ENCODE results near the gene MLIP. TPM values are rescaled to one million over a fixed set of nuclear protein-coding genes. Genes with fewer than 3 reads are reported as not detected.
"Not testable (repeated sequence)": the region's sequence is repeated elsewhere in the genome, so short reads cannot be mapped to it uniquely, and the experiment has no call there.

MLIP gene
- total RNA-seq, 1 experiment from 2014 or later, result not detected

DNA sequence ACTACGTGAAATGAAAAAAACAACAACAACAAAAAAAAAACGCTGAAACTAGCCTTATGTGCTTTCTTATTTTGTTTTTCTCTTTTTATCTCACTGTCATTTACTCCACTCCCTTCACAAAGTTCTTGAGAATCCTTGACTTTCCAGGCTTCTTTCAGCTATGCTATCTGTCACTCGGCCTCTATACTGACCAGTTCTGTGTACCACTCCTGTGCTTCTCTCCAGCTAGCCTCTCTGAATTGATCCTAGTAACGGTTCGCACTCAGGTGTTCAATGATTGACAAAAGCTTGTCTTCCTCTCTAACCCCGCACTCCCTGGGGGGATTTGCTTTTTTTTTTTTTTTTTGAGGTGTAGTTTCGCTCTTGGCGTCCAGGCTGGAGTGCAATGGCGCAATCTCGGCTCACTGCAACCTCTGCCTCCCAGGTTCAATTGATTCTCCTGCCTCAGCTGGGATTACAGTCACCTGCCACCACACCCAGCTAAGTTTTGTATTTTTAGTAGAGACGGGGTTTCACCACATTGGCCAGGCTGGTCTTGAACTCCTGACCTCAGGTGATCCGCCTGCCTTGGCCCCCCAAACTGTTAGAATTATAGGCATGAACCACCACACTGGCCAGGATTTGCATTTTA lies 31.8 kb downstream of the MLIP start:
- DNase-seq (ENCODE audit: low spot score), result no peak

DNA sequence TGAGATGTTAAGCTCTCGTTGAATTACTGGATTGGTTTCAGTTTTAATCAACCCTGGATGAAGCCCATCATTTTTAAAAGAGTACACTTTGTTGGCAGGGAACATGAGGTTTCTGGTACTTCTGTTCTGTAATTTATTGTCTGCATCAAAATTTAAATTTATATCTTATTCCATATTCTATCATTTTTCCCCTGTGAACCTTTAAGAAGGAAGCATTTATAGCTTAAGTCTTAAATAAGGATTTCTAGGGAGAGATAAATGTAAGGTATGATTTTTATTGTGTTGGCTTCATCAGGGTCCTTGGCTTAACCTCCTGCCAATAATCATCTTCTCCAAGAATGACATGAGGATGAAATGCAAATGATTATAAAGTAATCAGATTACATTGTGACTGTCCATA lies 40.6 kb downstream of the MLIP start:
- DNase-seq (ENCODE audit: low spot score), result no peak

DNA sequence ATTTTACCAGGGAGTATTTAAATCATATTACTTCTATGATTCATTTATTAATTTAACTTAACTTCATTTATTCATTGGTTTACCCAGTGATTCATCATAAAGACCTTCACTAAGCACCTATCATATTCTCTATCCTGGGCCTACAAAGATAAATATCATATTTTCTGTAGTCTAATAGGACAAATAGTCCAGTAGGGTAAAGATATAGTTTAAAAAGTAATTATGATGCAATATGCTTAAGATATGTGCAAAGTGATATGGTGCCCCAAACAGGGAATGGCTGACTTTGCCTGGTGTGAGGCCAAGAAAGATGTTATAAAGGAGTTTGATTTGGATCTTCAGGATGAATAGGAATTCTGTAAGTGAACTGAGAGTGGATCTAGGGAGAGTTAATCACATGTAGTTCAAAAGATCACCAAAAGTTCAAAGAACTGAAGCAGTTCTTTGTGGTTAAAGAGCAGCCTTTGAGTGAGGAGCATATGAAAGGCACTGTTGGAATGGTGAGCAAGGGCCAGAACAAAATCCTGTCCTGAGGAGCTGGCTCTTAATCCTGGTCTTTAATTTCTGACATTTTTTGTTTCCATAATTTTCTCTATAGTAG lies 45.5 kb downstream of the MLIP start:
- DNase-seq (ENCODE audit: low spot score), result no peak

DNA sequence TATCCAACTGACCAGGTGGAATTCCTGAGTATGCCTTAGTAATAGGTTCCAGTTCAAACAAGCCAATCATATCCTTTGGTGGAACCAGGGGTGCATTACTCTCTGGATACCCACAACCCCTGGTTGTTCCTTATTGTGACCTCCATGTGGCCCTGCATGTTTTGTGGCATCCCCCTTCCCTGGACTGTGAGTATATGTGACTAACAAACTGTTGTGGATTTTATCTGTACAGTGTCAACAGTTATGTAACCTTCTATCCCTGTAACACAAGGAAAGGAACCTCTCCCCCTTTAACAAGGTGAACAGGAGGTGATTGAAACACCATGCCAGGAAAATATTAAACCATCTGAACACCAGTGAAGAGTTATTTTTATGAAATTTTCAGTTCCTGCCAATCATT lies 46.2 kb downstream of the MLIP start:
- DNase-seq (ENCODE audit: low spot score), result no peak

DNA sequence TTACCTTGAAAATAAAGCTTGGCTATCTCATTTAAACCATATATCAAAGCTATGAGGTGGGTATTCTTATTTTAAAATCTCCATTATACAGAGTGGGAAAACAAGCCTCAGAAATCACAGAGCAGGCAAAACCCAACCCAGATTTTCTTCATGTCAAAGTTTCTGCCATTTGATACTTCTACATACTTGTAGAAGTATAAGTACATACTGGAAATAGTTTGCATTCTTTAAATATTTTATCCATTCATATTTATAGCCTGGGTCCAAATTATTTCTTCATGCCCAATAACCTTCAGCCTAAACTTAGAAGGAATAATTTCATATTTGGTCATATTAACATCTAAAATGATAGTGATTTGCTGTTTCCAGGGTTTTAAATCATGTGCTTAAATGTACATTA lies 61.8 kb downstream of the MLIP start:
- DNase-seq (ENCODE audit: low spot score), result no peak

DNA sequence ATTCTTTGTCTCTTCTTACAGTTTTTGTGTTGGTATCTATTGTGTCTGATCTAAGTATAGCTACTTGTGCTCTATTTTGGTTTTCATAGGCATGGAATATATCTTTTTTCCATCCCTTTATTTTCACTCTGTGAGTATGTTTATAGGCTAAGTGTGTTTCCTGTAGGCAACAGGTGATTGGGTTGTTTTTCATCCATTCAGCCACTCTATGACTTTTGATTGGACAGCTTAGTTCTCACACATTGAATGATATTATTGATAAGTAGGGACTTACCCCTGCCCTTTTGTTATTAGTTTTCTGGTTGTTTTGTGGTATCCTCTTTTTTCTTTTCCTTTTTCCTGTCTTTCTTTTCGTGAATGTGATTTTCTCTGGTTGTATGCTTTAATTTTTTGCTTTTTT lies 67.9 kb downstream of the MLIP start:
- DNase-seq (ENCODE audit: low spot score), result no peak

DNA sequence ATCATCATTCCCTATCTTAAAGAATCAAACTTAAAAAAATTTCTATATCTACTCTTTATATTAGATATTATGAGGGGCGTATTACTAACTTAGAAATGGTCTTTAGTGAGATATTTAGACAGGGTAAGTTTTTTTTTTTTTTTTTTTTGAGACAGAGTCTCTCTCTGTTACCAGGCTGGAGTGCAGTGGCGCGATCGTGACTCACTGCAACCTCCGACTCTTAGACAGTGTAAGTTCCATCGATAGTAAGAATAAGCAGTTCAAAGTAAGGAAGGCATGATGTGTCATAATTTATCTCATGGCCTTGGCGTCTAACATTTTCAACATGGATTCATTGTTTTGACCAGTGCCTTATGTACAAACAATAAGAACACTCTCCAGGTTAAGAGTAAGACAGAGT lies 72.4 kb downstream of the MLIP start:
- no peak for DNase-seq (ENCODE audit: low spot score)

DNA sequence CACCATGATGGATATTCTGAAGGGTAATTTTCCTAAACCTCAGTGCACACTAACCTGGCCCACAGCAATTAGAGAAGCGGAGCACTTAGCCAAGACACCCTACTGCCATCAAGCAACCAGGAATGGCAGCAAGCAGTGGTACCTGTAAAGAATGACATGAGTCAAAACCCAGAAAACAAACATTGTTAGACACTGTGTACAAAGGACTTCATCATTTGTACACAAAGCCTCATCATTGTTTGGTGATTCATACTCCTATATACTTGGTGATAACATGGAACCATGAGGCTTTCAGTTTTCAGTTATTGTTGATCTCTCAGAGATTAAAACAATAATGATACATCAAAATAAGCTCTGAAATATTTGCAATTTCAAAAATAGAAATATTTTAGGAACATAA lies 74.6 kb downstream of the MLIP start:
- no peak for DNase-seq (ENCODE audit: low spot score)

DNA sequence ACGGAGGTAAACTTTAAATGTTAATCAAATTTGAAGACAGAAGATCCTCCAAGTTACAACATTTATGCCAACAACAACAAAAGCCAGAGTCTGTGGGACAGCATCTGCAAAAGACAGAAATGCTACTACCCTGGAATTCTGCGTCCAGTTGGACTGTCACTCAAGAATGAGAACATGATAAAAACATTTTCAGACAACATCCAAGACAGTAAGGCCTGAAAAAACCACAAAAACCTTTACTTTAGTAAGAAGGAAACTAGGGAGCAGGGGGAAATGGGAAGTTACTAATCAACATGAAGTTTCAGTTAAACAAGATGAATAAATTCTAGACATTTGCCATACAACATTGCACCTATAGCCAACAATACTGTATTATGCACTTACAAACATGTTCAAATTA lies 77.6 kb downstream of the MLIP start:
- DNase-seq (ENCODE audit: low spot score), result no peak

DNA sequence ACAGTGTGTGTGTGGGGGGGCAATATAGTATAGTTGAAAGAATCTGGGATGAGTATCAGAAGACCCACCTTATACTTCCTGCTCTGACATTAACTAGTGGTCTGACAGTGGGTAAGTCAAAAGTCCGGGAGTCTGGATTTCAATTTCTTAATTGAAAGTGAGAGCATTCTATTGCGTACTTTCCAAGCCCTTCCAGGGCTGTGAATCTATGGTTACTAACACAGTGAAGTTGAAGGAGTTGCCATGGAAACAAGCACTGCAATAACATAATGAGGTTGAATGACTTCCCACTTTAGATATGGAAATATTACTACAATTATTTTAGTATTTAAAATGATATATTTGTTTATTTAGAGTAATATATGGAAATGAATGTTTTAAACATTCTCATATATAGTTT lies 80.2 kb downstream of the MLIP start:
- DNase-seq (ENCODE audit: low spot score), result peak; percentile 11

DNA sequence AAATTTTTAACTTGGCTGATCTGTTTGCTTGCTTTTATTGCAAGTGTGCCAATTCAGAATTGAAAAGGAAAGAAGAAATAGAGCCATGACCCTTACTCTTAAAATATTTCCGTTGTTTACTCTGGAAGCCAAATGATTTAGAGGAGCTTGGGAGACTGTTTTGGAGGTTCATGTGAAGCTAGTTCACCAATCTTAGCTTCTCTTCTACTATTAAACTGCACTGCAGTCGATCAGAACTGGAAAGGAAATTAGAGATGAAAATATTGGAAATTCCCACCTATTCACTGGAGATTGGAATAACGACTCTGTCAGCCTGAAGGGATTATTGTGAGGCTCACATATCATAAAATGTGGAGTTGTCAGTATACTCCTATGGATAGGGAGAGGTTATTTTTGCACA lies 81.8 kb downstream of the MLIP start:
- DNase-seq (ENCODE audit: low spot score), result no peak

DNA sequence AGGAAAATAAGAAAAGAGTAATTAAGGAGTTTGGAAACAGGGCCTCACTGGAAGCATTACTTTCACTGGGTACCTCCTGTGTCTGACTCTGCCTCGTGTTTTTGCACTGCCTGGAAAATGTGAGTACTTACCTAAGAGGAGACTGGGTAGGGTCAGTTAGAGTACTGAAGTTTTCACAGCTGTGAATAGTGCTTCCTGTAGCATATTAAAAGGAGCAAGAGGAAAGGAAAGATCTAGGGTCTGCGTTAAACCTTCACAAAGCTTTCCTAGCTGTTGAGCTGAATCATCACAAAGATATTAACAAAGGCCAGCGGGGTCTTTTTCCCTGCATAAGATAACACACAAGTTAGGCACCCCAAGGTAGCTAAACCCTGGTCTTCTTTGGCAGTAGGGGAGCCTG lies 82.3 kb downstream of the MLIP start:
- no peak for DNase-seq (ENCODE audit: low spot score)

DNA sequence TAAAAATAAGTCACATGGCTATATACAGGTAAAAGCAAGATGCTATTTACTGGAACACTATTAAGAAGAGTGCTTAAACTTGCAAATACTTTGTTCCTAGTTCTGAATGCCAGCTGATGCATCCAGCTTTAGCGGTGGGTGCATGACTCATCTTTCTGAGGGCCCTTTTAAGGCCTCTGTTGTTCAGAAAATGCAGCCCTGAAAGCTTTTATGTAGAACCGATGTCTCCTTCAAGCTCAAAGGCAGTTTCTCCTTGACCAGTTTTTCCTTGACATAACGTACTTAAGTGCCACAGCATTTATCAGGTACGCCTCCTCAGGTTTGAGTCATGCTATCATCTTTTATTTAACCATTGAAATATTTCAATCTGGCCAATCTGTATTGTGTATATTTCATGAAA lies 82.8 kb downstream of the MLIP start:
- DNase-seq (ENCODE audit: low spot score), result no peak

DNA sequence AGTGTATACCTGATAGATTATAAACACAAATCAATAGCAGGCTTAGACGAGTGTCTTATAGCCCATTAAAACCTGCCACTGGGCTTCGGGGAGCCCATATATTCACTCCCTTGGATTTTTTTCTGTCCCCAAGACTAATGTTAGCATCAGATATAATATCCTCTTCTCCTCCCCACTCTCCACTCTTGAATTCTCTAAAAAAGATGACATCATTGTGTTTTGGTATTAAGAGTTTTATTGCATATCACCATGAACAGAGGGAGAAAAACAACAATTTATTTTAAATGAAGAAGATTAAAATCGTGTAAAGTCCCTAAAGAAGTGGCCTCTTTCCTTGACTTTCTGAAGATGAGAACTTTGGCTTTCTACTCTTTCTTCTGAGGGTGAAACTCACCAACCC lies 84.4 kb downstream of the MLIP start:
- DNase-seq (ENCODE audit: low spot score), result no peak

DNA sequence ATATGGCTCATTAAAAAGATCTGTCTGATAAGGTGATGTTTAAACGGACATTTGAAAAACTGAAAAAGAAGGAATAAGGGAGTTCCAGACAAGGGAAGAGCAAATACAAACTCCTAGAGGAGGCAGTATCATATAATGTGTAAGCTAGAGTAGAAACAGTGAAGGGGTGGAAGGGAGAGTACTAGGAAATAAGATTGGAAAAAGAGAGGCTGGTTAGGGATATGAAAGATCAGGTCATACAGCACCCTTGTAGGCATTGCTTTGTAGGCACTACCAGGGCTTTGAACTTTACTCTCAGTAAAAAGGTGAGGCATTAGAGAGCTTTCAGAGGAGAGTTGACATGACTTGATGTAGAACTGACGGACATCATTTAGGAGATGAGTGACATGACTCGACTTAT lies 85.7 kb downstream of the MLIP start:
- no peak for DNase-seq (ENCODE audit: low spot score)

DNA sequence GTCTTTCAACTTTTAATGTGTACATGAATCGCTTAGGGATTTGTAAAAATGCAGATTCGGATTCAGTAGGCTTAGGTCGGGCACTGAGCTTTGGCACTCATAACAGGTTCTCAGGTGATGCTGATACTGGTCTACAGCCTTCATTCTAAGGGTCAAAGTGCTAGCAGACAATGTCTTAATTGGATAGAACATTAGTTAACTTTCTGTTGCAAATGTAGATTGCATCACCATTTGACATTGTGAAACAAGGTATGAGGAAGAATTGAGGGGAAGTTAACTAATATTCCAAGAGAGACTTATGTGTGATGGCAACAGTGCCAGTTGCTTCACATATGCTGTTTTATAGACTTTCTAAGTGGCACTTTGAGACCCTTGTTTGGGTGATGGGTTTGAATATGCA lies 86.9 kb downstream of the MLIP start:
- no peak for DNase-seq (ENCODE audit: low spot score)

DNA sequence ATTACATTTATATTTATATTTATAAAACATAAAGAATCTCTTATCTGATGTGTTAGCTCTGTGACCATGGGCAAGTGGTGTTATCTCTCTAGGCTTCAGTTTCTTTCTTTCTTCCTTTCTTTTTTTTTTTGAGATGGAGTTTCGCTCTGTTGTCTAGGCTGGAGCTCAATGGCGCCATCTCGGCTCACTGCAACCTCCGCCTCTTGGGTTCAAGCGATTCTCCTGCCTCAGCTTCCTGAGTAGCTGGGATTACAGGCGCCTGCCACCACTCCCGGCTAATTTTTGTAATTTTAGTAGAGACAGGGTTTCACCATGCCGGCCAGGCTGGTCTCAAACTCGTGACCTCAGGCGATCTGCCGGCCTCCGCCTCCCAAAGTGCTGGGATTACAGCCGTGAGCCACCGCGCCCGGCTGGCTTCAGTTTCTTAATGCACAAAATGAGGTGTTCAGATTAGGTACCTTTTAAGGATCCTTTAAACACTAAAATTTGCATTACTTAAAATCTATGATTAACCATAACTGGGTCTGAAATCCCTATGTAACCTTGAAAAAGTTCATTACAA lies 92.3 kb downstream of the MLIP start:
- not testable (repeated sequence) for DNase-seq (ENCODE audit: low spot score)

DNA sequence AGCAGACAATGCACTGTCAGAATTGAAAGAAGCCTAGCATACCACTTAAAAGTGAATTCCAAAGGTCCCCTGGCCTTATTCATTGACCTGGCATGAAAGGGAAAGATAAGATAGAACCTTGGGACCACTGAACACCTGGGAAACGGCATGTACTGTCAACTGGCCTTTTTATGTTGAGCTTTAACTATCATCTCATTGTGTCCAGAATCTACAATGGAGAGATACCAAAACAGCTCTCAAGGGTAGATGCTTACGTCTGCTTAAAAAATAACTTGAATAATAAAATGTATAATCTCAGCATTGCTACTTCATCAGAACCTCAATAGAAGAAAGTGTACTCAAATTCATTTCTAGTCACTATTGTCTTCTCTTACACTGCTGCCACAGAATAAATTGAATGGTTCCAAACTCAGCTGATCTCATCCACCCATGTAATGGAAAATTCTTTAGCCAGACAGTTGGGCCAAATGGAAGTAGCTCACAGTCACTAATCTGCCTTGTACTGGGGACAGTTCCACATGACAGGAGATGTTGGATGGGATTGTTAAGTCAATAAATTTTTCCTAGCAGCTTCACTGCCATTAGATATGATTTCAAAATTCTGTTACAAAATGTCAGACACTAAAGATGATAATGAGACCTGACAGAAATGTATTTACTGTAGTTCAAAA lies 93.8 kb downstream of the MLIP start:
- DNase-seq (ENCODE audit: low spot score), result no peak

DNA sequence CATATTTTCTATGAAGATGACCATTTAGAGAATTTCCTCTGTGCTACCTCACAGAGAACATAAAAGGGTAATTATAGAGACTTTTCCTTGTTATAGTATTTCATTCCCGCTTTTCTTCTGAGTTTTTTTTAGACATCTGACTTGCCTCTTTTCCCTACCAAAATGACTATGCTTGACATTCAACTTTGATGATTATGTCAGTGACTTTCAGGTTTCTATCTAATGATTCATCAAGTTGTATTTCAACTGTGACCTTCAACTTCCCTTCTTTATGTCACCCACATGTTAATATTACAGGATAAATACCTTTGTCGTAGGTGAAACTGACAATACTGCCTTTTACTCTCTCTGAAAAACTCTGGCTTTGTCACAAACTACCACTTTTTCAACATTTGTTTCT lies 95.3 kb downstream of the MLIP start:
- DNase-seq (ENCODE audit: low spot score), result no peak

DNA sequence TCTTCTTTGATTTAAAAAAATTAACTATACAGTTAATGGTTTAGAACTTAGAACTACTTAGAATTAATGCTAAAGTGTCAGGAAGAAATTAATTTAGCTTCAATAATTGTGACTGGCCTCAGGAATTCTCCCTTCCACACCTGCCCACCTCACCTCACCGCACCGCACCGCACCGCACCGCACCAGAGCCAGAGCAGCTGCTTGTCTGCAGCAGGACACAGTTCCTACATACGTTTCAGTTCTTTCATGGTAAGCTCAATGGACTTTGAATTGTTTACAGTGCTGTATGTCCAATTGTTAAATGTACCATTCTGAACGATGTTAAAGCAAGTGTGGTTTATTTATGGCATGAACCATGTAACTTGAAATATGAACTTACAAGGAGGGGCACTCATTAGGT lies 98.7 kb downstream of the MLIP start:
- not testable (repeated sequence) for DNase-seq (ENCODE audit: low spot score)

DNA sequence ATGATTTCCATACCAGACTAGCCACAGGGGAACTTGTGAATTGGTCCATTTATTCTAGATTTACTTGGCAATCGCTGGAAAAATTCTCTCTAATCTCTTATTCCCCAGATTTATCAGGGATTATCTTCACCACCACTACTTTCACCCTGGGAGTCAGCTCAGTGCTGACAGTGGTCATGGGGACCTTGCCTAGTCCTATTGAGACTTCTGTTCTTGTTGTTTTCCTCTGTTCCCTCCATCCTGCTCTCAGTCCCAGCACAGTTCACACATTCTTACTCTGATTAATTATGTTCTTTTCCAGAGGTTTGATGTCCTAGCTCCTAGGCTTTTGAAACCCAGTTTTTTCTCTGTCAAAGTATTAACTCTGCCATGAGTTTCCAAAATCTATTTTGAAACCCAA lies 103.0 kb downstream of the MLIP start:
- DNase-seq (ENCODE audit: low spot score), result no peak

DNA sequence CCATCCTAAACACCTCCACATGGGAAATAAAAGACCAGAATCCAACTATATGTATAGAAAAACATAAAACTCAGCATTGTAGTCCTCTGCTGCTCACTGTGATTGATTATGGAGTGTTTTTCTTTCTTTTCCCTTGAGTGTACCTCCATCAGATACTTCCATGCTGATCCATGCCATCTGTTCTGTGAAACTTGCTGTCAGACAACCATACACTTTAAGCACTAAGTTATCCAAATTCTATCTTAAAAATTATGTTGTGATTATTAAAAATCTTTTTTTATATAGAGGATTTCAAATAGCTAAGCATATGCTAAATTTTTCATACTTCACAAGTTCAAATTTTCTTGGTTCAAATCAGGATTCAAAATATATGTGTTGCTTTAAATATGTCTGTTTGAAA lies 105.1 kb downstream of the MLIP start:
- no peak for DNase-seq (ENCODE audit: low spot score)

DNA sequence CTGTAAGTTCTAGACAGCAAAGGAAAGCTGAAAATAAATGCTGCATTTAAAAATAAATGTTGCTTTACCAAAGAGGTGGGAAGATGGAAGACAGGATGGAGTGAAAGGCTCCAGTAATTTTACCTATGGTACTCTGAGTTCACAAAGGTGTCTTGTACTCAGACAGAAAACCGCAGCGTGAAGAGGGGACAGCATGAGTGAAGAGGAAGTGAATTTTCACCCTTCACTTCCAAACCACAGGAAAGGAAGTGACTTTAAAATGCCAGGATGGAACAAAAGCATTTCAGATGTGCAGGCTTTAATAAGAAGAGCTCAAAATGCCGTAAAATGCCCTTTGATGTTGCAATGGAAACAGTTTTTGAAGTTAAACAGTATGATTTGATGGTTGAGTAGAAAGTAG lies 105.8 kb downstream of the MLIP start:
- DNase-seq (ENCODE audit: low spot score), result no peak

Measured in HT-29 (cell line).